HepG2 (cell line): Measurements from ENCODE around the gene DPP3. TPM values are rescaled to one million over a fixed set of nuclear protein-coding genes. Genes with fewer than 3 reads are reported as not detected.
A peak's percentile ranks its signal among the peaks of the same experiment; 100 is the strongest.

Experiments used
- ARID4A ChIP-seq: sonication (generic); formaldehyde crosslinking; IDR thresholded peaks from 2 replicates; pipeline ENCODE4 v1.5.0; 2020; ENCODE audit warnings: mild to moderate bottlenecking, missing genetic modification reagents, borderline replicate concordance
- DR1 ChIP-seq: sonication (generic); formaldehyde crosslinking; IDR thresholded peaks from 2 replicates; pipeline ENCODE4 v1.8.0; 2021; ENCODE audit warnings: mild to moderate bottlenecking, missing genetic modification reagents, inconsistent platforms
- HMGXB3 ChIP-seq: sonication (generic); formaldehyde crosslinking; IDR thresholded peaks from 2 replicates; pipeline ENCODE4 v1.4.0; 2020; ENCODE audit warnings: missing genetic modification reagents, borderline replicate concordance
- PAXIP1 ChIP-seq: sonication (generic); formaldehyde crosslinking; conservative IDR thresholded peaks from 2 replicates; pipeline ENCODE4 v1.4.0; 2020; ENCODE audit warnings: mild to moderate bottlenecking, missing genetic modification reagents, moderate library complexity
- POLR2AphosphoS5 ChIP-seq: IDR thresholded peaks from 2 replicates; pipeline ENCODE4 v1.6.1; 2012; ENCODE audit warnings: low read depth, low read length
- SIX1 ChIP-seq: sonication (generic); formaldehyde crosslinking; IDR thresholded peaks from 2 replicates; pipeline ENCODE4 v1.4.0; 2020; ENCODE audit warnings: missing genetic modification reagents, borderline replicate concordance
- WIZ ChIP-seq: sonication (generic); formaldehyde crosslinking; IDR thresholded peaks from 2 replicates; pipeline ENCODE4 v1.5.1; 2020; ENCODE audit warnings: mild to moderate bottlenecking, missing genetic modification reagents
- YEATS4 ChIP-seq: sonication (generic); formaldehyde crosslinking; IDR thresholded peaks from 2 replicates; pipeline ENCODE4 v1.4.0; 2020; ENCODE audit warnings: missing genetic modification reagents, borderline replicate concordance
- ZMYM4 ChIP-seq: sonication (generic); formaldehyde crosslinking; IDR thresholded peaks from 2 replicates; pipeline ENCODE4 v1.8.1; 2023; ENCODE audit warnings: mild to moderate bottlenecking, missing genetic modification reagents
- ZNF335 ChIP-seq: sonication (generic); formaldehyde crosslinking; IDR thresholded peaks from 2 replicates; pipeline ENCODE4 v1.4.0; 2020; ENCODE audit warnings: missing genetic modification reagents
- ZNF800 ChIP-seq: sonication (generic); formaldehyde crosslinking; IDR thresholded peaks from 2 replicates; pipeline ENCODE4 v1.4.0; 2020; ENCODE audit warnings: missing genetic modification reagents
- polyA plus RNA-seq, 8 experiments: library from polyadenylated mRNA; depleted of rRNA in 3 of 8; stranded (reverse) in 7 of 8; unstranded in 1 of 8; fragments of >200 nt; fragmentation: Illumina TruSeq in 4 of 8; extraction: Trizol in 4 of 8; gene quantifications; 2 replicates each; pipeline versions ENCODE4 v1.2.1 to v1.2.3, GENCODE V29; 2011 to 2016; ENCODE audit warnings: low read depth in 4 of 8, missing spikeins in 1 of 8, mixed read lengths in 1 of 8; ENCODE audit not compliant: insufficient read depth in 1 of 8
- total RNA-seq, 5 experiments: library from RNA; depleted of rRNA; stranded (reverse); fragments of >200 nt; fragmentation: Illumina TruSeq; extraction: Trizol; gene quantifications; 2 replicates each; pipeline ENCODE4 v1.2.3, GENCODE V29; 2016; ENCODE audit warnings: low read depth in 1 of 5

Gene DPP3
- total and polyA plus RNA-seq, 2 of the 13 experiments (the other 11 are each of a cell fraction or from before 2014, with no cell fraction given): 38.4 to 59.8 TPM

- peak; percentile 90 for TF ChIP-seq HMGXB3
- TF ChIP-seq ZNF800 (CRISPR knock-in tag): 0 out of 2 replicates have a peak, but pooled peaks have one; percentile 60
- TF ChIP-seq DR1 (CRISPR knock-in tag): peak; percentile 45; the same call in 1 of the 2 replicates
- peak; percentile 82; the same call in 1 of the 2 replicates for TF ChIP-seq ZNF335 (CRISPR knock-in tag)
- TF ChIP-seq ARID4A (CRISPR knock-in tag): peak; percentile 9; the same call in 1 of the 2 replicates
- peak; percentile 14; the same call in 1 of the 2 replicates for TF ChIP-seq SIX1 (CRISPR knock-in tag)
- 0 out of 2 replicates have a peak, but pooled peaks have one; percentile 21 for TF ChIP-seq PAXIP1 (CRISPR knock-in tag)
- peak; percentile 31; the same call in 1 of the 2 replicates for TF ChIP-seq YEATS4 (CRISPR knock-in tag)
- TF ChIP-seq WIZ: peak; percentile 50; the same call in 1 of the 2 replicates
- peak; percentile 84 for TF ChIP-seq ZMYM4 (CRISPR knock-in tag)
- 0 out of 2 replicates have a peak, but pooled peaks have one; percentile 33 for TF ChIP-seq POLR2AphosphoS5
Observed at GRCh38 chr11:66440101-66440939, 39.9 kb upstream of the DPP3 start (continued).
